Neutrophil (primary cell): ENCODE results near the gene PHF5A.

Experiments used
- H3K27ac ChIP-seq: fragments of 200-600 bp; sonication (generic); 2 replicates; pipeline ENCODE4 v1.5.1; 2016; ENCODE audit warnings: mild to moderate bottlenecking, moderate library complexity
- H3K27me3 ChIP-seq: fragments of 200-600 bp; sonication (generic); 2 replicates; pipeline ENCODE4 v1.6.0; 2016; ENCODE audit warnings: mild to moderate bottlenecking
- H3K36me3 ChIP-seq: fragments of 200-600 bp; sonication (generic); 2 replicates; pipeline ENCODE4 v1.5.1; 2017
- H3K4me1 ChIP-seq, 2 experiments: fragments of 200-600 bp in 1 of 2; sonication (generic) in 1 of 2; 1 replicate in 1 of 2; 2 replicates in 1 of 2; pipeline versions ENCODE4 v1.5.1 to v1.6.1; 2013 to 2016; ENCODE audit warnings: low read depth in 1 of 2, low read length in 1 of 2, mild to moderate bottlenecking in 1 of 2, moderate library complexity in 1 of 2; ENCODE audit not compliant: control insufficient read depth in 1 of 2, insufficient read depth in 1 of 2
- H3K4me3 ChIP-seq, 2 experiments: fragments of 200-600 bp in 1 of 2; sonication (generic) in 1 of 2; 1 replicate in 1 of 2; 2 replicates in 1 of 2; pipeline ENCODE4 v1.5.1; 2013 to 2016; ENCODE audit warnings: low read depth in 1 of 2, low read length in 1 of 2, mild to moderate bottlenecking in 1 of 2, moderate library complexity in 1 of 2
- H3K9me3 ChIP-seq: fragments of 200-600 bp; sonication (generic); 2 replicates; pipeline ENCODE4 v1.5.1; 2016
- CTCF ChIP-seq: fragments of 200-600 bp; sonication (generic); IDR thresholded peaks from 2 replicates; pipeline ENCODE4 v1.5.1; 2016; ENCODE audit warnings: antibody characterized with exemption

Gene PHF5A

GRCh38 chr22:41479671-41480396, 11.3 kb upstream of the PHF5A start:
- Histone ChIP-seq H3K4me1 (peaks cover 7 to 11% of the 10 kb centered on the region in 2 experiments), H3K4me3 (no peak overlapping the region), H3K36me3 (peaks cover 7% of the 10 kb centered on the region), H3K27me3 (no peaks in the 10 kb centered on the region), H3K9me3 (no peaks in the 10 kb centered on the region), H3K27ac (no peak overlapping the region)
- TF ChIP-seq CTCF, result no peak

- H3K27me3 ChIP-seq, result no peaks in the 10 kb centered on the region
- H3K4me1 ChIP-seq, result peaks cover 7 to 10% of the 10 kb centered on the region in 2 experiments
Observed at GRCh38 chr22:41478891-41479521, 10.5 kb upstream of the PHF5A start.

GRCh38 chr22:41478473-41478872, 10.0 kb upstream of the PHF5A start:
- Histone ChIP-seq H3K9me3 (no peaks in the 10 kb centered on the region), H3K4me1 (peaks cover 7 to 10% of the 10 kb centered on the region in 2 experiments), H3K27me3 (no peaks in the 10 kb centered on the region), H3K36me3 (peaks cover 7% of the 10 kb centered on the region), H3K27ac (no peak overlapping the region), H3K4me3 (no peak overlapping the region)
- no peak for TF ChIP-seq CTCF

More at GRCh38 chr22:41478891-41479521, 10.5 kb upstream of the PHF5A start:
- TF ChIP-seq CTCF, result no peak
- Histone ChIP-seq H3K36me3 (peaks cover 7% of the 10 kb centered on the region), H3K9me3 (no peaks in the 10 kb centered on the region), H3K4me3 (no peak overlapping the region), H3K27ac (no peak overlapping the region)

GRCh38 chr22:41474872-41475451, 6.5 kb upstream of the PHF5A start:
- Histone ChIP-seq H3K9me3 (no peaks in the 10 kb centered on the region), H3K4me1 (peaks cover 9 to 13% of the 10 kb centered on the region in 2 experiments), H3K27ac (no peak overlapping the region), H3K36me3 (no peaks in the 10 kb centered on the region), H3K27me3 (no peaks in the 10 kb centered on the region), H3K4me3 (no peak overlapping the region)
- TF ChIP-seq CTCF, result no peak

GRCh38 chr22:41471568-41471967, 3.1 kb upstream of the PHF5A start:
- Histone ChIP-seq H3K4me3 (no peak overlapping the region), H3K36me3 (peaks cover 14% of the 10 kb centered on the region), H3K9me3 (no peaks in the 10 kb centered on the region), H3K4me1 (peaks cover 18 to 20% of the 10 kb centered on the region in 2 experiments), H3K27me3 (no peaks in the 10 kb centered on the region), H3K27ac (no peak overlapping the region)
- TF ChIP-seq CTCF, result no peak
